GM19240 (cell line): ENCODE measurements around the gene EGF.

Source experiments
- DNase-seq: peaks from one replicate; pipeline ENCODE4 v3.0.0; 2011; ENCODE audit warnings: low spot score; ENCODE audit not compliant: insufficient read length

EGF gene

GRCh38 chr4:109993116-109993515 is 80.4 kb downstream of the EGF start:
- no peak for DNase-seq

- DNase-seq: peak; percentile 14
Observed at GRCh38 chr4:109994415-109994827, 81.7 kb downstream of the EGF start.

GRCh38 chr4:109996526-109996925 is 83.8 kb downstream of the EGF start:
- DNase-seq: no peak

- no peak for DNase-seq
Observed at GRCh38 chr4:109998867-109999584, 86.3 kb downstream of the EGF start.

DNA sequence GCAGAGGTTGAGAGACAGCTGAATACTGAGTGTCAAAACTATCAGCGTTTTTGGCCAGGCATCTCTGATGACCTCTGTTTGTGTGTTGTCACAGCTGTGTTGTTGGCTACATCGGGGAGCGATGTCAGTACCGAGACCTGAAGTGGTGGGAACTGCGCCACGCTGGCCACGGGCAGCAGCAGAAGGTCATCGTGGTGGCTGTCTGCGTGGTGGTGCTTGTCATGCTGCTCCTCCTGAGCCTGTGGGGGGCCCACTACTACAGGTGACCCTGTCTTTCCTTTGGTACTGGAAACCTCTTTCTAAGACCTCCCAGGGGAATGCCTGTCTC is 86.9 kb downstream of the EGF start:
- no peak for DNase-seq

GRCh38 chr4:110002326-110002725 is 89.6 kb downstream of the EGF start:
- no peak for DNase-seq

- no peak for DNase-seq
Observed at GRCh38 chr4:110003401-110004187, 90.9 kb downstream of the EGF start.

DNA sequence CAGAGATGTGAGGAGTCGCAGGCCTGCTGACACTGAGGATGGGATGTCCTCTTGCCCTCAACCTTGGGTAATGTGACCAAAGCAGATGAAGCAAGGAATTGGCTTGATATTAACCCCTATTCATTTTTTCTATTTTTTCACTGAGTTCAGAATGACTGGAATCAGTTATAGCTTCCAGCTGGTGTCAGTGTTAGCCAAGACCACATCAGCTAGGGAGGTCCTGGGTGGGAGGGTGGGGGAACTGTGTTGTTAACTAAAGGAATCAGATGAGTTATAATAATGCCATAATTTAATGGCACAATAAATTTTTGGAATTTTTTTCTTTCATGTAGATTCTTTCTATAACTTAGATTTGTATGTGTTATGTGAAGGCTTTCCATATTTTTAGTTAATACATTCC is 91.9 kb downstream of the EGF start:
- no peak for DNase-seq

DNA sequence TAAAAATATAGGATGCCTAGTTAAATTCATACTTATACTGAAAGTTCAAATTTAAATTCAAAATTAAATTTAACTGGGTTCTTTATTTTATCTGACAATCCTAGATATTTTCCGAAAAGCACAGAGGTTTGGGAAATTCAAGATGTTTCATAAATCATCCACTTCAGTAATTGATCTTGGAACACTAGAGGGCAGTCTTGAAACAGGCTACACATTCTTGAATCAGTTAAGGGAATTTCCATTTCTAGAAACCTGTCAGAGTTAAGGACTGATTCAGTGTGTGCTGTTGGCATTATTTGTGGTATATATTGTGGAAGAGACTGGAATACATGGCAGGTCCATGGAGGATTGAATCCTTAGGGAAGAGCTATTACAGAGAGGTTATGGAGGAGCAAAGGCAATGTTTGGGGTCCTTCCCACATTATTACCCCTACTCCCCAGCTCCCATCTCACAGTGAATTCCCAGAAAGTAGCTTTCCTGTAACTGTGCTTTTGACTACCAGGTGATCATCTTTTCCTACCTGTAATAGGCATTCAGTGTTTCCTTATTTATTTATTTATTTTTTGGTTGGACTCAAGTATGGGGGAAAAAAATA is 92.9 kb downstream of the EGF start:
- peak; percentile 23 for DNase-seq

DNA sequence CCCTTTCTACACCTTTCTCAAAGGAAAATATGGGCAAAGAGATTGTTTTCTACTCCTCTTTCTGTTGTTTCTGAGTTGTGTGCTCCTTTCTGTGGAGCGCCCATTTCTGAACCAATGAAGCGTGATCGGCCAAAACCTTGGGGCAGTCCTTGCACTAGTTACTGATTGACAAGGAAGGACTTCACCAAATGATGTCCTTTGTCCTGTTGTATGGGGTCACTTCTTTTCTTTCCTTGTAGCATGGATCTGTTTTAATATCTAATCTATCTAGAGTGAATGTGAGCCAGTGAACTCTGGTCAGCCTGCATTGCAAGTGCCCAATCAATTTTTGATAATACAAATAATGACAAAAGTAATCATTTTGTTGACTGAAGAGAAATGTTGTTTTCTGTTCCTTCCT is 94.5 kb downstream of the EGF start:
- DNase-seq: no peak

- DNase-seq: no peak
Observed at GRCh38 chr4:110008540-110008939, 95.9 kb downstream of the EGF start.

DNA sequence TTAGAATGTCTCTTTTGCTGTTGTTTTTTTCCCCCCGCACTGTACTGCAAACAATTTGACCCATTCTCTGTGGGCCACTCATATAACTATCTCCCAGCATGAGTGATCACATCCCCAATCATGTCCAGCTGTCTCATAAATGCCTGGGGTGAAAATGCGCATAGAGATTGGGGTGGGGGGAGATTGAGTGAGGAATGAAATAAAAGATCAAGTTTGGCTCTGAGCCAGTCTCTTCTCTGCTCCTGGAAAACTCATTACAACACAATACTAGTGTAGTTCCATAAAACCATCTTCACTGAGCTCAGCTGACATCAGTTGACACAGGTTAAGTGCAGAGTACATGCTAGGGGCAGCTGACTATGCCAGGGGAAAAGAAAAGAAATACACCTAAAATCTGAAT is 96.9 kb downstream of the EGF start:
- no peak for DNase-seq

GRCh38 chr4:110010797-110011196 is 98.1 kb downstream of the EGF start:
- no peak for DNase-seq

- no peak for DNase-seq
Observed at GRCh38 chr4:110012917-110013316, 100.2 kb downstream of the EGF start.

GRCh38 chr4:110014233-110014632 is 101.5 kb downstream of the EGF start:
- DNase-seq: no peak

- DNase-seq: no peak
Observed at GRCh38 chr4:110019153-110019552, 106.5 kb downstream of the EGF start.

- DNase-seq: no peak
Observed at GRCh38 chr4:110020139-110020538, 107.5 kb downstream of the EGF start.

DNA sequence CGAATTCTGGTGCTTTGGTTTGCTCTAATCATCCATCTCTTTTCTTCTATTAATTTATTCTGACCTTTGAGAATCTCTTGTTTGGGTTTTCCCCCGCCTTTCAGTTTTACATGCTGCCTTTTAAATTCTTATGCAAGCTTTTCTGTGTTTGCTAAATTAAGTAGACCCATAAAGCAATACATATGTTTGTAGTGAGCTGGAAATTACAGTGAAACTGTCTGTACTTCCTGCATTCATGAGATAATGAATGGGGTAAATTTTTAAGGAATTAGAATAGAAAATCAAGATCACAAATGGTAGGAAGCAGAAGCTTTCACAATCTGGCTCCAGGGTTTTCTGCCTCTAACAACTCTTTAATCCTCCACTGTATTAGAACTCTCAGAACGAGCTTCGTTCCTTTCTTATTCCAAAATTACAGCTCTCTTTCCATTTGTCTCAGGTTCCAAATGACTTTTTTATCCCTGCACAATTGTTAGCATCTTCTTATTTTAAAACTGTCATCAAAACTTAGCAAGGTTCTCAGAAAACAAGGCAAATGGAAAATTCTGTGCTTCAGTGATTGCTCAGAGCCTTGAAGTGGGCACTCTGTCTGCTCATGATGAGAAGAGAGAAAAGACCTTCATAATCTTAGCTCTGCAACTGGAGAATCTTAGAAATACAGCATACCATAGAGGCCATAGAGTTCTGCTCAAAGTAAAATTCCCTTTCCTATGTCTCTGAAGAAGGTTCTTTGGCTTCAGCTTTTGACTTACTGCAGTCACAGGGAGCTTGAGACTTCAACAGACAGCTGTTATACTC is 108.2 kb downstream of the EGF start:
- no peak for DNase-seq

- no peak for DNase-seq
Observed at GRCh38 chr4:110022457-110022856, 109.8 kb downstream of the EGF start.

- DNase-seq: no peak
Observed at GRCh38 chr4:110025056-110025455, 112.4 kb downstream of the EGF start.

- no peak for DNase-seq
Observed at GRCh38 chr4:110025718-110026117, 113.0 kb downstream of the EGF start.

DNA sequence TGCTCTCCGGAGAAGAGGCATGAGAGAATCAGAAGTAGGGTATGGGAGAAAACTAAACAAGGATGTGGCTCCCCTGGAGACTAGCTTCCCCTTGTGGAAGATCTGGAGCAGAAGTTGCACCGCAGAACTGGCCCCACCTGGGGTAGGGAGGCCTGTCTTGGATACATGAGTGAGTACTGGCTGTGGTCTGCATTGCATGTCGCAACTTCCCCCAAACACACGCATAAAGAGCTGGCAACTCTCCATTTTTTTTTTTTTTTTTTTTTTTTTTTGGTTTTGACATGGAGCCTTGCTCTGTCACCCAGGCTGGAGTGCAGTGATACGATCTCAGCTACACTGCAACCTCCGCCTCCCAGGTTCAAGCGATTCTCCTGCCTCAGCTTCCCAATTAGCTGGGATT is 119.9 kb downstream of the EGF start:
- DNase-seq: no peak
